GM12878 (cell line): ENCODE data around the gene ABHD6. TPM values are rescaled to one million over a fixed set of nuclear protein-coding genes. Genes with fewer than 3 reads are reported as not detected.

Experiments
- ATAC-seq: fragments of 200-7000 bp; cut with Tn5 transposase; 3 replicates; pipeline ENCODE4 v1.9.1; 2020; ENCODE audit warnings: mild to moderate bottlenecking, moderate library complexity
- BruUV-seq: library from RNA; stranded (reverse); fragments of 400-500 nt; replicated peaks from 2 replicates; lab custom pipeline; 2021; lab: Mats Ljungman, UMichigan
- CTCF ChIA-PET: fragments of 300-600 bp; sonication (Branson Sonifier 250); formaldehyde crosslinking; extraction: SDS; loops from one replicate; lab custom pipeline; 2021; ENCODE audit warnings: inconsistent platforms; lab: Yijun Ruan, JAX
- POLR2A ChIA-PET: fragments of 350-600 bp; formaldehyde crosslinking; extraction: SDS; loops from one replicate; lab custom pipeline; 2021; ENCODE audit warnings: inconsistent platforms; lab: Charles Lee
- RAD21 ChIA-PET: fragments of 300-600 bp; sonication (Branson Sonifier 250); formaldehyde crosslinking; loops from one replicate; lab custom pipeline; 2023; ENCODE audit warnings: antibody characterized with exemption; ENCODE audit not compliant: unreplicated experiment; lab: Charles Lee
- SMC1A ChIA-PET: fragments of 300-600 bp; sonication (Branson Sonifier 250); formaldehyde crosslinking; loops from one replicate; lab custom pipeline; 2023; ENCODE audit not compliant: unreplicated experiment, uncharacterized antibody; lab: Charles Lee
- DNase-seq: peaks from one replicate; pipeline ENCODE4 v3.0.0-alpha.2; 2011; ENCODE audit warnings: low read depth, low spot score
- FAIRE-seq: peaks from 3 replicates; lab custom pipeline; 2011; peaks lifted over from hg19 to GRCh38; lab: Jason Lieb, UNC
- H2AFZ ChIP-seq: 2 replicates; pipeline ENCODE4 v1.6.0; 2011; ENCODE audit warnings: low read depth, low read length, control low read depth; ENCODE audit not compliant: control insufficient read depth
- H3K27ac ChIP-seq: 2 replicates; pipeline ENCODE4 v1.5.1; 2011; ENCODE audit warnings: control low read depth; ENCODE audit not compliant: control insufficient read depth, insufficient read depth
- H3K27me3 ChIP-seq, 2 experiments: replicated peaks in 1 of 2; 2 replicates each; pipeline versions ENCODE4 v1.6.0 to v1.6.1; 2011; ENCODE audit warnings: low read length in 1 of 2; ENCODE audit not compliant: control insufficient read depth in 2 of 2, insufficient read depth in 2 of 2
- H3K36me3 ChIP-seq, 2 experiments: 2 replicates each; pipeline ENCODE4 v1.5.1; 2011; ENCODE audit warnings: low read length in 1 of 2; ENCODE audit not compliant: control insufficient read depth in 2 of 2, insufficient read depth in 2 of 2
- H3K4me1 ChIP-seq: 2 replicates; pipeline ENCODE4 v1.6.1; 2011; ENCODE audit warnings: mild to moderate bottlenecking, low read length, moderate library complexity, mixed read lengths; ENCODE audit not compliant: control insufficient read depth, insufficient read depth
- H3K4me2 ChIP-seq: 2 replicates; pipeline ENCODE4 v1.6.0; 2011; ENCODE audit warnings: control low read depth; ENCODE audit not compliant: control insufficient read depth, insufficient read depth
- H3K4me3 ChIP-seq: fragments of 200-600 bp; sonication (generic); 2 replicates; pipeline ENCODE4 v1.5.1; 2016
- H3K79me2 ChIP-seq: 2 replicates; pipeline ENCODE4 v1.6.0; 2011; ENCODE audit warnings: low read length; ENCODE audit not compliant: control insufficient read depth, insufficient read depth
- H3K9ac ChIP-seq: 2 replicates; pipeline ENCODE4 v1.8.0; 2011; ENCODE audit warnings: low read length, control low read depth, mixed read lengths; ENCODE audit not compliant: control insufficient read depth, insufficient read depth
- H3K9me3 ChIP-seq: replicated peaks from 3 replicates; pipeline ENCODE4 v1.5.1; 2011; ENCODE audit warnings: mild to moderate bottlenecking, low read length; ENCODE audit not compliant: control insufficient read depth, insufficient read depth
- H4K20me1 ChIP-seq: 2 replicates; pipeline ENCODE4 v1.6.0; 2011; ENCODE audit not compliant: control insufficient read depth, insufficient read depth
- ATF7 ChIP-seq: fragments of 450-650 bp; IDR thresholded peaks from 2 replicates; pipeline ENCODE4 v1.6.1; 2016; ENCODE audit warnings: low read depth, mild to moderate bottlenecking
- CHD2 ChIP-seq: IDR thresholded peaks from 2 replicates; pipeline ENCODE4 v1.6.1; 2011; ENCODE audit warnings: low read depth, low read length, improper control_type of control experiment, borderline replicate concordance
- EED ChIP-seq: sonication (generic); IDR thresholded peaks from 2 replicates; pipeline ENCODE4 v1.6.1; 2016; ENCODE audit warnings: antibody characterized with exemption, low read depth
- MTA2 ChIP-seq: fragments of 450-650 bp; IDR thresholded peaks from 2 replicates; pipeline ENCODE4 v1.6.1; 2016; ENCODE audit warnings: low read depth, mild to moderate bottlenecking, moderate library complexity
- NFIC ChIP-seq: IDR thresholded peaks from 2 replicates; pipeline ENCODE4 v1.6.1; 2012; ENCODE audit warnings: low read depth, mild to moderate bottlenecking, inconsistent platforms, low read length, moderate library complexity
- PML ChIP-seq: IDR thresholded peaks from 2 replicates; pipeline ENCODE4 v1.6.1; 2012; ENCODE audit warnings: low read length, inconsistent platforms
- RAD51 ChIP-seq: fragments of 450-650 bp; IDR thresholded peaks from 2 replicates; pipeline ENCODE4 v1.6.1; 2016; ENCODE audit warnings: moderate library complexity, mild to moderate bottlenecking, inconsistent platforms
- RFX5 ChIP-seq: IDR thresholded peaks from 2 replicates; pipeline ENCODE4 v1.6.1; 2011; ENCODE audit warnings: low read depth, low read length, improper control_type of control experiment
- SMAD5 ChIP-seq: IDR thresholded peaks from 2 replicates; pipeline ENCODE4 v1.6.1; 2016; ENCODE audit warnings: antibody characterized with exemption, low read depth
- SREBF1 ChIP-seq: IDR thresholded peaks from 2 replicates; pipeline ENCODE4 v1.6.1; 2012; ENCODE audit warnings: mild to moderate bottlenecking, low read length
- SREBF2 ChIP-seq: IDR thresholded peaks from 2 replicates; pipeline ENCODE4 v1.6.1; 2012; ENCODE audit warnings: mild to moderate bottlenecking, low read length
- TARDBP ChIP-seq: IDR thresholded peaks from 2 replicates; pipeline ENCODE4 v1.6.1; 2016; ENCODE audit warnings: borderline replicate concordance
- TCF12 ChIP-seq: IDR thresholded peaks from 2 replicates; pipeline ENCODE4 v1.6.1; 2011; ENCODE audit warnings: low read depth, mild to moderate bottlenecking, low read length
- TCF3 ChIP-seq: IDR thresholded peaks from 2 replicates; pipeline ENCODE4 v1.6.1; 2012; ENCODE audit warnings: low read depth, mild to moderate bottlenecking, low read length, borderline replicate concordance; ENCODE audit not compliant: insufficient read depth
- WGBS: methylation state at CpG from one replicate; pipeline ENCODE4 v1.1.6; 2016; ENCODE audit warnings: low lambda C conversion rate; ENCODE audit not compliant: insufficient replicate concordance, insufficient coverage; ENCODE audit errors: missing lambda C conversion rate; 5-methylcytosine and 5-hydroxymethylcytosine counted together
- in situ Hi-C: fragments of 300-500 bp; cut with MboI; formaldehyde crosslinking; loops from 9 replicates; pipeline ENCODE4 v1.14.3; 2018; ENCODE audit warnings: mixed read lengths
- intact Hi-C: fragments of 100-400 bp; cut with micrococcal nuclease; formaldehyde crosslinking; loops from one replicate; pipeline ENCODE4 v1.14.2; 2022; ENCODE audit not compliant: unreplicated experiment
- polyA plus RNA-seq, 11 experiments: library from polyadenylated mRNA; depleted of rRNA in 4 of 11; unstranded in 6 of 11; stranded (reverse) in 5 of 11; fragments of >200 nt; fragmentation: Nextera tagmentation in 4 of 11; fragmentation: Illumina TruSeq in 1 of 11; extraction: Ambion mirVana in 4 of 11; extraction: Trizol in 1 of 11; gene quantifications; 1 replicate in 1 of 11; 2 replicates in 10 of 11; pipeline versions ENCODE4 v1.2.1 to v1.2.3, GENCODE V29; 2011 to 2016; ENCODE audit warnings: inconsistent platforms in 2 of 11, missing spikeins in 2 of 11, low read depth in 1 of 11
- total RNA-seq, 4 experiments: library from RNA; depleted of rRNA in 3 of 4; stranded (reverse); fragments of >200 nt in 3 of 4; fragmentation: Illumina TruSeq in 1 of 4; extraction: Trizol in 1 of 4; gene quantifications; 2 replicates each; pipeline versions ENCODE4 v1.2.1 to v1.2.3, GENCODE V29; 2013 to 2021
- TF ChIP-seq, protein P1 (sequence below): fragments of 450-650 bp; conservative IDR thresholded peaks from 2 replicates; pipeline ENCODE4 v1.6.1; 2017; ENCODE audit warnings: mild to moderate bottlenecking, moderate library complexity
- TF ChIP-seq, protein P2 (sequence below): fragments of 450-650 bp; IDR thresholded peaks from 2 replicates; pipeline ENCODE4 v1.6.1; 2017; ENCODE audit warnings: antibody characterized with exemption, mild to moderate bottlenecking, moderate library complexity
- TF ChIP-seq, protein P3 (sequence below): IDR thresholded peaks from 2 replicates; pipeline ENCODE4 v1.6.1; 2012; ENCODE audit warnings: low read depth, low read length, improper control_type of control experiment

ABHD6 gene
- total and polyA plus RNA-seq, 10 of the 15 experiments (the other 5 are each of a cell fraction or from before 2014, with no cell fraction given), result 1.4 to 33.2 (median 3.2) TPM

DNA sequence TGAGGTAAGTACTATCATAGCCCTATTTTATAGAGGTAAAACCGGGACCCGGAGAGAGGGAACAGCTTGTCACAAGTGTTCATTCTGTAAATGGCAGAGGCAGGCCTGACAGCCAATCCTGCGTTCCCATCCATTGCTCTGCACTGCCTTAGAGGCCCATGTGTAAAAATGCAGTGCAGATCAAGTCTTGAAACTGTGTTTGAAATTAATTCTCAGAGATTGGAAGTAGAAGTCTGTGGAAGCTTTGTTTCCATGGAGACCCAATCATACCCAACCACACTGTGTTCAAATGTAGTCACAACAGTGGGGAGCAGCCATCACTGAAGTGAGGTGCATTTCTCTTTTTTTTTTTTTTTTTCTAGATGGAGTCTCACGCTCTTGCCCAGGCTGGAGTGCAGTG is 13.7 kb upstream of the ABHD6 start:
- ATAC-seq (no peak), DNase-seq (no peak), FAIRE-seq (no peak)
- no TSS peak for BruUV-seq
- H3K4me3 ChIP-seq, result no peak overlapping the region
- WGBS, result 48% methylated on average over 3 of the region's 4 CpGs
- CTCF ChIA-PET, result interaction anchor here (1.1 to 4.8 kb wide), 6 partner anchors 10 to 82 kb away, joined by 3 to 27 read pairs (median 6); partner anchors contain the start of genes HTD2 and RPP14
- H2AFZ ChIP-seq, result no peak overlapping the region
- no peaks in the 10 kb centered on the region for H3K27me3 ChIP-seq
- intact Hi-C loops (no loop called here), in situ Hi-C loops (loop anchor here (5.0 to 25.0 kb wide), 2 partner anchors 37 to 1163 kb away; no protein-coding TSS in a partner anchor)
- TF ChIP-seq SMAD5 (no peak), TCF3 (no peak), RFX5 (no peak), CHD2 (no peak), MTA2 (no peak), SREBF1 (no peak), TCF12 (no peak), EED (no peak), NFIC (no peak), PML (no peak), RAD51 (no peak), ATF7 (no peak), TARDBP (no peak), SREBF2 (no peak)
- TF ChIP-seq, protein P1, sequence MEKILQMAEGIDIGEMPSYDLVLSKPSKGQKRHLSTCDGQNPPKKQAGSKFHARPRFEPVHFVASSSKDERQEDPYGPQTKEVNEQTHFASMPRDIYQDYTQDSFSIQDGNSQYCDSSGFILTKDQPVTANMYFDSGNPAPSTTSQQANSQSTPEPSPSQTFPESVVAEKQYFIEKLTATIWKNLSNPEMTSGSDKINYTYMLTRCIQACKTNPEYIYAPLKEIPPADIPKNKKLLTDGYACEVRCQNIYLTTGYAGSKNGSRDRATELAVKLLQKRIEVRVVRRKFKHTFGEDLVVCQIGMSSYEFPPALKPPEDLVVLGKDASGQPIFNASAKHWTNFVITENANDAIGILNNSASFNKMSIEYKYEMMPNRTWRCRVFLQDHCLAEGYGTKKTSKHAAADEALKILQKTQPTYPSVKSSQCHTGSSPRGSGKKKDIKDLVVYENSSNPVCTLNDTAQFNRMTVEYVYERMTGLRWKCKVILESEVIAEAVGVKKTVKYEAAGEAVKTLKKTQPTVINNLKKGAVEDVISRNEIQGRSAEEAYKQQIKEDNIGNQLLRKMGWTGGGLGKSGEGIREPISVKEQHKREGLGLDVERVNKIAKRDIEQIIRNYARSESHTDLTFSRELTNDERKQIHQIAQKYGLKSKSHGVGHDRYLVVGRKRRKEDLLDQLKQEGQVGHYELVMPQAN, result no peak
- TF ChIP-seq, protein P2, sequence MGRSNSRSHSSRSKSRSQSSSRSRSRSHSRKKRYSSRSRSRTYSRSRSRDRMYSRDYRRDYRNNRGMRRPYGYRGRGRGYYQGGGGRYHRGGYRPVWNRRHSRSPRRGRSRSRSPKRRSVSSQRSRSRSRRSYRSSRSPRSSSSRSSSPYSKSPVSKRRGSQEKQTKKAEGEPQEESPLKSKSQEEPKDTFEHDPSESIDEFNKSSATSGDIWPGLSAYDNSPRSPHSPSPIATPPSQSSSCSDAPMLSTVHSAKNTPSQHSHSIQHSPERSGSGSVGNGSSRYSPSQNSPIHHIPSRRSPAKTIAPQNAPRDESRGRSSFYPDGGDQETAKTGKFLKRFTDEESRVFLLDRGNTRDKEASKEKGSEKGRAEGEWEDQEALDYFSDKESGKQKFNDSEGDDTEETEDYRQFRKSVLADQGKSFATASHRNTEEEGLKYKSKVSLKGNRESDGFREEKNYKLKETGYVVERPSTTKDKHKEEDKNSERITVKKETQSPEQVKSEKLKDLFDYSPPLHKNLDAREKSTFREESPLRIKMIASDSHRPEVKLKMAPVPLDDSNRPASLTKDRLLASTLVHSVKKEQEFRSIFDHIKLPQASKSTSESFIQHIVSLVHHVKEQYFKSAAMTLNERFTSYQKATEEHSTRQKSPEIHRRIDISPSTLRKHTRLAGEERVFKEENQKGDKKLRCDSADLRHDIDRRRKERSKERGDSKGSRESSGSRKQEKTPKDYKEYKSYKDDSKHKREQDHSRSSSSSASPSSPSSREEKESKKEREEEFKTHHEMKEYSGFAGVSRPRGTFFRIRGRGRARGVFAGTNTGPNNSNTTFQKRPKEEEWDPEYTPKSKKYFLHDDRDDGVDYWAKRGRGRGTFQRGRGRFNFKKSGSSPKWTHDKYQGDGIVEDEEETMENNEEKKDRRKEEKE, result no peak
- TF ChIP-seq, protein P3, sequence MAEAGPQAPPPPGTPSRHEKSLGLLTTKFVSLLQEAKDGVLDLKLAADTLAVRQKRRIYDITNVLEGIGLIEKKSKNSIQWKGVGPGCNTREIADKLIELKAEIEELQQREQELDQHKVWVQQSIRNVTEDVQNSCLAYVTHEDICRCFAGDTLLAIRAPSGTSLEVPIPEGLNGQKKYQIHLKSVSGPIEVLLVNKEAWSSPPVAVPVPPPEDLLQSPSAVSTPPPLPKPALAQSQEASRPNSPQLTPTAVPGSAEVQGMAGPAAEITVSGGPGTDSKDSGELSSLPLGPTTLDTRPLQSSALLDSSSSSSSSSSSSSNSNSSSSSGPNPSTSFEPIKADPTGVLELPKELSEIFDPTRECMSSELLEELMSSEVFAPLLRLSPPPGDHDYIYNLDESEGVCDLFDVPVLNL, result no peak
- H3K36me3 ChIP-seq, result no peaks in the 10 kb centered on the region
- no peak overlapping the region for H3K4me2 ChIP-seq
- no peaks in the 10 kb centered on the region; the same call in none of the 3 replicates for H3K9me3 ChIP-seq
- no peak overlapping the region for H3K9ac ChIP-seq
- POLR2A ChIA-PET, result interaction anchor here (1.0 to 2.0 kb wide), 7 partner anchors 8 to 27 kb away, joined by 3 to 6 read pairs (median 4); partner anchors contain the start of gene ABHD6
- H3K4me1 ChIP-seq, result peaks cover 7% of the 10 kb centered on the region
- SMC1A ChIA-PET, result interaction anchor here (0.7 to 4.5 kb wide), 8 partner anchors 10 to 76 kb away, joined by 3 to 31 read pairs (median 4); no protein-coding TSS in a partner anchor
- no peaks in the 10 kb centered on the region for H3K79me2 ChIP-seq
- no peak overlapping the region for H3K27ac ChIP-seq
- H4K20me1 ChIP-seq, result no peaks in the 10 kb centered on the region
- RAD21 ChIA-PET, result interaction anchor here (0.9 to 1.4 kb wide), 4 partner anchors 7 to 82 kb away, joined by 3 to 4 read pairs (median 3); partner anchors contain the start of genes HTD2 and RPP14
